Activated T-cell treated with anti-CD3 and anti-CD28 coated beads, Interleukin-2, amount 50 U/mL, for 1 hour (primary cell): ENCODE data around the gene YPEL4.

Experiments
- DNase-seq: peaks from one replicate; pipeline ENCODE4 v3.0.0-alpha.2; 2020

Gene YPEL4

DNA sequence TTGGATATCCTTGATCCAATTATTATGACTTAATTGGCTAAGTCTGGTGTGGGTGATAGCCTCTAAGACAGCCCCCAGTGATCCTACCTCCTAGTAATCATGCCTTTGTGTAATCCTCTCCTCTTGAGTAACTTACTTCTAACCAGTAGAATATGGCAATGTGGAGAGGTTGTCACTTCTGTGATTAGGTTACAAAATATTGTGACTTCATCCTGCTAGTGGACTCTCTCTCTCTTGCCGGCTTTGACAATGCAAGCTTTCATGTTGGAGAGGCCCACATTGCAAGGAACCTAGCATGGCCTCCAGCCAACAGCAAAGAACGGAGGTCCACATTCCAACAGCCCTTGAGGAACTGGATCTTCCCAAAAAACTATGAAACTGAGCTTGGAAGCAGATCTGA is 19.5 kb downstream of the YPEL4 start:
- DNase-seq = no peak

DNA sequence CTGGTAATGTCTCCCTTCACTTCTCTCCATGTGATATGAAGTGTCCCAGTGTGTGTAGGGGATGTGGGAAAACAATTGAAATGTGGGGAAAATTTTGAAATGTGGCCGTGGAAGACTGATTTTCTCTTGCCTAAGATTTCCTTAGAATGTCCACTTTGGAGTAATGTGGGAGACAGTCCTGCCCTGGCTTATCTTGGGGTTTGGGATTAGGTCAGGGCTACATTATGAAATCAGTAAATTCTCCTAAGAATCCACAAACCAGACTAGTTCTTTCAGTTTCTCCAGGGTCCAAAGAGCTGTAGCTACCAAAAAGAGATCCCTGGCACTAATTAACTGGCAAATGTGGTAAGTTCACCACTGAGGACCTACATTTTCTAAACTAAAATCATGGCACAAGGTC is 22.8 kb downstream of the YPEL4 start:
- no peak for DNase-seq

DNA sequence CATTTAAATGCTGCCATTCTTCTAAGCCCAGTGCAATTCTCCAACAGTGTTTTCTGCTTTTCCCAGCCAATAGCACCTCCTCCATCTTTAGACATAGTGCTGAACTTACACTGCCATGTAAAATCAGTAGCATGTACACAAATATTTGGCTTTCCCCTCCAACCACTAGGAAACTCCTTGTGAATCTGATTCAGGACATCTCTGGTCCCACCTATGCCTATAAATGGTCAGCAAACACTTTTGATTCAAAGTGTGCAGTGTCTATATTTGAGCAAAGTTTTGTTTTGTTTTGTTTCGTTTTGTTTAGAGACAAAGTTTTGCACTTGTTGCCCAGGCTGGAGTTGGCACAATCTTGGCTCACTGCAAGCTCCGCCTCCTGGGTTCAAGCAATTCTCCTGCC is 24.8 kb downstream of the YPEL4 start:
- DNase-seq = no peak

DNA sequence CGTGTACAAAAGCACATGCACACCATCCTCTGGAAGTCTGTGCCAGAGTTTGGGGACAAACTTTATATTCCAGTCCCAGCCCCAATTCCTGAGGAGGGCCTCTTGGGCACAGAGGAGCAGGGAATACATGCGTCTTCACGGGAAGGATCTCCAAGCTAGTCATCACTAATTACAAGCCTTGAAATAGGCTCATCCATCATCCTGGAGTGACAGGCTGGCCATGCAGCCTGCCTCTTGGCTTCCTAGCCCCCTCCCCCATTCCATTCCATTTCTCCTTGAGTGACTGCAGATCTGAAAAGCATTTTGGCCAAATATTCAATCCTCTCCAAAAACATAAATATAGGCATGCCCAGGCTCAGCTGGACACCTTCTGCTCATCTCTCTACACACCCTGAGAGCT is 27.4 kb downstream of the YPEL4 start:
- no peak for DNase-seq

DNA sequence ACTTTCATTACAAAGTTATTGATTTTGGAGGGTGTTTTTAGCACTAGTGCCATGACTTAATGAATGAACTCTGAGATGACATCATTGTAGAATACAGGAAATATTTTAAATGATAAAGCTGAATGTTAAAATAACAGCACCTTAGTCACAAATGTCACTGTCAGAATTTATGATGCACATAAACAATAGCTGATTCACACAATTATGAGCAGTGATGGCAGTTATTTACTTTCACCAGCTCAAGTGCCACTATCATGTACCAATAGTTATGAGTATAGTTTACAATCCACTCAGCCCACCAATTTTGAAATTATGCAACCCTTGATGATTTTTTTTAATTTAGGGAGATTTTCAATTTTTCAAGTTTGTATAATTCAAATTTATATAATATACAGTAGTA is 29.2 kb downstream of the YPEL4 start:
- DNase-seq = no peak

DNA sequence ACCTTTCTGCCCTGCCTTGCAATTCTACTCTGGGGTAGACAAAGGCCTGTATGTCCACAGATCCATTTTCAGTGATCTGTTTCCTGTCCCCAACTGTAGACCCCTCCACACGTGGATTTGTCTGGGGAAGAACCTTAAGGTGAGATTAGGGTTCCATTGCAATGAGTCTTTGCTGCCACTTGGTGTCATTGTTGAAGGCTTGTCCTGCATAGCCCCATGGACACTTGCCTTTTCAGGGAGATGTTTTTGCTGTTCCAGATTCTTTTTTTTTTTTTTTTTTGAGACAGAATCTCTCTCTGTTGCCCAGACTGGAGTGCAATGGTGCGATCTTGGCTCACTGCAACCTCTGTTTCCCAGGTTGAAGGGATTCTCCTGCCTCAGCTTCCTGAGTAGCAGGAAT is 30.4 kb downstream of the YPEL4 start:
- no peak for DNase-seq

DNA sequence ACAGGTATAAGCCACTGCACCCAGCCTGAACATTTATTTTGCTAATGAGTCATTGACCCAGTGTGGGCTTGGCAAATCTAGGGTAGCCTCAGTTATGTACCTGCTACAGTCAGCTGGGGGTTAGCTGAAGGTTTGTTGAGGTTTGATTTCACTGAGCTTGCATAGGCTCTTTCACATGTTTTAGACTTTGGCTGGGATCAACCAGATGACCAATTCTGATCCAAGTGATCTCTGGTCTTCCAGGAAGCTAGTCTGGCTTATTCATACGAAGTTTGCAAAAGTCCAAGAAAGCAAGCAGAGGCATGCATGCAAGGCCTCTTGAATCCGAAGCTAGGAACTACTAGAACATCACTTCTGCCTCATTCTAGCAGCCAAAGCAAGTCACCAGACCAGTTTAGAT is 31.3 kb downstream of the YPEL4 start:
- no peak for DNase-seq

DNA sequence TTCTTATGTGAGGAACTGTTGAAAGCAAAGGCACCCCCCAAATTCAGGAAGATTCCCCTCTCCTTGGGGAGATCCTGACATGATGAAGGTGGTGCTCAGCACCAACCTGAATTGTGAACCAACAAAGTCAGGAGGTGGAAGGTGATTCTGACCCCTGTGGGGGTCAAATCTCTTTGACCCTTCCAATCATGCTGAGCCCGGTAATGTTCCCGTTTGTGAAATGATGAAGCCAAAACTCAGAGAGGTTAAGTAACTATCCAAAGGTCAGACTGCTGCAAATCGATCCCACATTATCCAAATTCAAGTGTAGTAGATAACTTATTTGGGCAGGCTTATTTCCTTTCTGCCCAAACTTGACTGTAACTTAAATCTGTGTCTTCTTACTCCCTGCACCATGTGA is 33.1 kb downstream of the YPEL4 start:
- no peak for DNase-seq

DNA sequence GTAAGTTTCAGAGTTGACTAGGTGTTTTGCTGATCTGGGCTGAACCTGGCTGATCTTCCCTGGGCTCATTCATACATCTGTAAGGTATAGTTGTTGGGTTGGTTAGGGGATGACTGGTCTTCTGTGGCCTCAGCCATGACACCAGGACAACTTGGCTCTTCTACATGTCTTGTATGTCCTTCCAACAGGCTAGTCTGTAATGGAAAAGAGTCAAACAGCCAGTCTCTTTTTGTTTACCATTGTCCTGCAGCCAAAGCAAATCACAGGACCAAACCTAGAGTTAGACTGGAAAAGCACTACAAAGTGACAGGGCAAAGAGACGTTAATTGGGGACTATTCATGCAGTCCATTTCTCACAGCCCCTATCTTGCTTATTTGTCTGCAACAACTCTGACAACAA is 34.4 kb downstream of the YPEL4 start:
- no peak for DNase-seq

DNA sequence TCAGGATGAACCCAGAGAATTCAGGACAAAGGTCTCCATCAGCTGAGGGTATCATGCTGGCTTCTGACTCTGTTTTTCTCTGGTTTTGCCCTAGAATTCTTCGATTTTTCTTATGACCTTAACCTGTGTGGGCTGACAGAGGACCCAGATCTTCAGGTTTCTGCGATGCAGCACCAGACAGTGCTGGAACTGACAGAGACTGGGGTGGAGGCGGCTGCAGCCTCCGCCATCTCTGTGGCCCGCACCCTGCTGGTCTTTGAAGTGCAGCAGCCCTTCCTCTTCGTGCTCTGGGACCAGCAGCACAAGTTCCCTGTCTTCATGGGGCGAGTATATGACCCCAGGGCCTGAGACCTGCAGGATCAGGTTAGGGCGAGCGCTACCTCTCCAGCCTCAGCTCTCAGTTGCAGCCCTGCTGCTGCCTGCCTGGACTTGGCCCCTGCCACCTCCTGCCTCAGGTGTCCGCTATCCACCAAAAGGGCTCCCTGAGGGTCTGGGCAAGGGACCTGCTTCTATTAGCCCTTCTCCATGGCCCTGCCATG is 35.4 kb downstream of the YPEL4 start:
- no peak for DNase-seq

DNA sequence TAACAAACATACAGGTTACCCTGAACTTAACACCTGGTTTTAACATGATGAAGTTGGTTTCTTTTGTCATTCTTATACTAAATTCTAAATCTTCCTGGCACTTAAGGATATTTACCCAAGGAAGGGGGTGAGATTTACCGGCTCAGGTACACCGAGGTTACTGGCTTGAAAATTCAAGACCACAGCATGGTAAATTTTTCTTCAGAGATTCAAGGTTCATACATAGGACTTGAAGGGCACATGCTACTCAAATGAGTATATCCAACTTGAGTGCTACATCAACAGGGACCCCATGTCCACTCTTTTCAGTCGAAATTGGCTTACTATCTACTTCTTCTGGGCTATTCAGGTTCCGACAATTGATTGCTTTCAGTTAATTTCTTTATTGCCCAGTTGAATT is 39.5 kb downstream of the YPEL4 start:
- DNase-seq = no peak

DNA sequence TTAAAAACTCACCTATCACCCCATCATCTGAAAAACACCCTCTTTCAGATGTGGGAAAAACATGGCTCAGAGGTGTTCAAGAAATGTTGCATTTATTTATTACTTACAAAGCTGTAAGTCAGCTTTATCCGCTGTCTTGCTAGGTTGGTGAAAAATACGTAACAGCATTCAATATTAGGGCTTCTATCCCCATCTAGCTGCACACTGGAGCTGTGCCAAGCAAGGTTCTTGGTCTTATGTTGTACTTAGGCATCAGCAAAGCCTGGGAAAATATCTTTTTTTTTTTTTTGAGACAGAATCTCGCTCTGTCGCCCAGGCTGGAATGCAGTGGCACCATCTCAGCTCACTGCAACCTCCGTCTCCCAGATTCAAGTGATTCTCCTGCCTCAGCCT is 44.7 kb downstream of the YPEL4 start:
- DNase-seq = no peak

DNA sequence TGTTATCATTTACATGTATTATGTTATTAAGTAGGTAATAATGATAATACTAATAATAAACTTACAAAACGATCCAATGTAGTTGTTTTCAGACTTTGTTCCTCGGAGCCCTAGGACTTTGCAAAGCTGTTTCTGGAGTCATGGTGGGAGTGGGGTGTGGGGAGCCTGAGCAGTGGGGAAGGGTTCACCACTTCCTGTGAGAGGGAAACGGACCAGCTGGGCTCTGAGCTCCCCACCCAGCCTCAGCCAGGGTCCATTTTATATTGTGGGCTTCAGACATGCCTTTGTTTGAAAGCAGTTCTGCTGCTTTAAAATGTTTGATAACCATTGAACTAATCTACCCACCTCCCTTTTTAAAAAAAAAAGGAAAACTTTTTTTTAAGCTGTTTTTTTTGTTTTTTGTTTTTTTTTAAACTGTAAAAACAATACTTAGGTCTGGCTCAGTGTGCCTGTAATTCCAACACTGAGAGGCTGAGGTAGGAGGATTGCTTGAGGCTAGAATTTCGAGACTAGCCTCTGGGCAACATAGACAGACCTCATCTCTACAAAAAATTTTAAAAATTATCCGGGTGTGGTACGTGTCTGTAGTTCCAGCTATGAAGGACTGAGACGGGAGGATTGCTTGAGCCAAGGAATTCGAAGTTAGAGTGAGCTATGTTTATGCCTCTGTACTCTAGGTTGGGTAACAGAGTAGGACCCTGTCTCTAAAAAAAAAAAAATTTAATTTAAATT is 45.2 kb downstream of the YPEL4 start:
- DNase-seq = no peak

DNA sequence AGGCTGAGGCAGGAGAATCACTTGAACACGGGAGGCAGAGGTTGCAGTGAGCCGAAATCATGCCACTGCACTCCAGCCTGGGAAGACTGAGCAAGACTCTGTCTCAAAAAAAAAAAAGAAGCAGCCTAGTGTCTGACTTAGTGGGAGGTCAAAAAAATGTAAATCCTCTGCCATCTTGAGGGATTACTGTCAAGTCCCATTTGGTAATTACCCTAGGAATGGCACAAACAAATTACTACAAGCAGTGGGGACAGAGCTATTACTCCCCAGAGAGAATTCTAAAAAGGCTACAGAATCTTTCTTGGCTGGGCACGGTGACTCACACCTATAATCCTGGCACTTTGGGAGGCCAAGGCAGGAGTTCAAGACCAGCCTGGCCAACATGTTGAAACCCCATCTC is 48.4 kb downstream of the YPEL4 start:
- no peak for DNase-seq

DNA sequence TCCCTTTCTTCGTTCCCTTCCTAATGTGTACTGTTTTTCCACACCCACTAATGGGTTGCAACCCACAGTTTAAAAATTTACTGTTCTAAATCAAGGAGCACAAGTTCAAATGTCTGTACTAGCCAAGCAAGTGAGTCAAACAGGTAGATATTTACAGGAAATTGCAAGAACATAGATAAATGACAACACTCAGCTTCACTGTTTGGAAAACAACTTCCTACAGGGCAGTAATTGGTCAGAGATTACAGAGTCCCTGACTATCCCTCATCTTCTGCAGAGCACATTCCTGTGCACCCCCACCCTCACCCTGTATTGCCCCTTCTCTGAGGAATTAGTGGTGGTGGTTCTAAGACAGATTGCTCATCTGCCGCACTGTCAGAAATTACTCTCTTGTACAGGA is 50.3 kb downstream of the YPEL4 start:
- DNase-seq = no peak

DNA sequence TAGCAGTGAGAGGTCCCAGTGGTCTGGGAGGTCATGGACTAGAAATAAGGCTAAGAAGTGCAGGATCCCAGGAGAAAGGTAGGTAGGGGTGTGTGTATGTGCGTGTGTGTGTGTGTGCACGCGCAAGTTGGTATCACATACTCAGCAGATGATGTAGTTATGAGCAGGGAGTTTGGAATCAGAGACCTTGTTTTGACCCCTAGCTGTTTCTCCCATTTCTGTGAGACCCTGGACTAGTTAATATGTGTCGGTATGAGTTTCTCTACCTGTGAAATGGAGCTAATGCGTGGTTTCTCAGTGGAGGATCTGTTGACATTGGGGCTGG is 50.9 kb downstream of the YPEL4 start:
- no peak for DNase-seq

DNA sequence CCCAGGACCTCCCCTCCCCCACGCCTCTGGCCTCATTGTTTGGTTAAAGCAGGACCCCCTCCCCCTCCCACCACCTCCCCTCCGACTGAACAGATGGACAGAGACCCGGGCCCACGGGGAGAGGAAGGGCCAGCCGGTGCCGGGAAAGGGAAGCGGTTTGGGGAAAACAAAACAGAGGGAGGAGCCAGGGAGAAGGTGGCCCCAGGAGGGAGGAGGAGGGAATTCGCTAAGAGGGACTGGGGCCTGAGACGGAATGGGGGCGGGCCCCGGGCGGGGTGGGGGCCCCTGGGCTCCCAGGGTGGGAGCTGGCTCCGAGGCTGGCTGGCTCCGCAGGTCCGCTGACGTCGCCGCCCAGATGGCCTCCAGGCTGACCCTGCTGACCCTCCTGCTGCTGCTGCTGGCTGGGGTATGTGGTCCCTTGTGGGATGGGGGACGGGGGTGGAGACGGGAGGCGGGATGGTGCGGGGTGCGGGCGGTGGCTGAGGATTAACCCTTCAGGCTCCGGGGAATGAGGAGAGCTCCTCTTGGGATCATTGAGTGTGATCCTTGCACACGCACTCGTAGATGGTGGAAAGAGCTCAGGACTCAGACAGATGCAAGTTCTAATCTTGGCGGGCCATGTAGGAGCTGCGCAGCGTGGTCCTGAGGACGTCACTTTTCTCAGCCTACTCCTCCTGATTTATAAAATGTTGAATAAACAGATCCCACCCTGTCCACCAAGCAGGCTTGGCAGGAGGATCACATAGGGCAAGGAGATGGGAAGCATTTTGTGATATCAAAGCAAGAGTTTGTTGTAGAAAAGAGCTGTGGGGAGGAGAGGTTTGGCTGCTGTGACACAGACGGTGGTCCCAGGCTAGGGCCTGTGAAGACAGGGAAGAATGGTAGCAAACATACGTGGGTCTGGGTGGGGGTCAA is 51.5 kb downstream of the YPEL4 start:
- DNase-seq = no peak

DNA sequence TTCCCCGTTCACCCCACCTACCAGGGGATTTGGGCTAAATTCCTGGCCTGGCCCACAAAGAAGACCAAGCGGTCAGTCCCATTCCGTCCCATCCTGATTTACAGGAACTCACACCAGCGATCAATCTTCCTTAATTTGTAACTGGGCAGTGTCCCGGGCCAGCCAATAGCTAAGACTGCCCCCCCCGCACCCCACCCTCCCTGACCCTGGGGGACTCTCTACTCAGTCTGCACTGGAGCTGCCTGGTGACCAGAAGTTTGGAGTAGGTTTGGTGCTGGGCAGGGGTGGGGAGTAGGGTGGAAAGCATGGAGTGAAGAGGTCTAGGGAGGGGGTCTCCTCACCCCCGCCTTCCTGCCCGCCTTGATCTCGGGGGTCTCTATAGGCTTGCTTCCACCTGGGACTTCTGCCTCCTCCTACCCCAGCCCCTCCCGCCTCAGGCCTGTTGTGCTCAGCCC is 52.2 kb downstream of the YPEL4 start, which contains the start of gene SERPING1:
Gene SERPING1 (plus strand): TSS at position 225 of the 455 bp plus-strand sequence. CDS start 586 bp downstream, outside the sequence.
- DNase-seq = no peak

DNA sequence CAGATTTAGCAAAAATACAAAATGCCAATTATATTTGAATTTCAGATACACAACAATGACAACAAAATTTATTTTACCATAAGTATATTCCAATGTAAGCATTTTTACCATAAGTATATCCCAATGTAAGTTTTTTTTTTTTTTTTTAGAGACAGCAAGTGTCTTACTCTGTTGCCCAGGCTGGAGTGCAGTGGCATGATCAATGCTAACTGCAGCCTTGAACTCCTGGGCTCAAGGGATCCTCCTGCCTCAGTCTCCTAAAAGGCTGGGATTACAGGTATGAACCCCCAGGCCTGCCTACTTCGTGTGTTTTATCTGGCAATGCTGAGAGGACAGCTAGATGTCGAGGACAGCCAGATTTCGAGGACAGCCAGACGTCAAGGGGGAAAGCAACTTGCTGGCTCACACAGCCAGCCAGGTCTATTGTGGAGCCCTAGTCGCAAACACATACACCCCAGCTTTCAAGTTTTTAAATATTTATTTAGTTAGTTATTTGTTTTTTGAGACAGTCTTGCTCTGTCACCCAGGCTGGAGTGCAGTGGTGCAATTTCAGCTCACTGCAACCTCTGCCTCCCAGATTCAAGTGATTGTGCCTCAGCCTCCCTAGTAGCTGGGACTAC is 53.3 kb downstream of the YPEL4 start:
- no peak for DNase-seq
